ENCODE data around the gene MUSTN1. TPM values are rescaled to one million over a fixed set of nuclear protein-coding genes. Genes with fewer than 3 reads are reported as not detected.

MUSTN1 gene
- total and polyA plus RNA-seq, 7 donors: 4.2 to 12.7 (median 8.2) TPM; not detected in 1

GRCh38 chr3:52800079-52800478, 34.7 kb downstream of the MUSTN1 start:
- no peaks in the 10 kb centered on the region for H3K9me3 ChIP-seq
- WGBS, 2 donors: 87 to 93% methylated on average over 7 of the region's 7 CpGs
- DNase-seq: no peak
- no peaks in the 10 kb centered on the region for H3K4me1 ChIP-seq
- intact Hi-C loops (cut with DNase I): no loop called here
- no peaks in the 10 kb centered on the region for H3K36me3 ChIP-seq
- no peak overlapping the region for H3K4me3 ChIP-seq
- TF ChIP-seq POLR2A (IDR thresholded peaks at IDR 0.05) (no peak), EP300 (IDR thresholded peaks at IDR 0.05) (no peak), POLR2AphosphoS5 (IDR thresholded peaks at IDR 0.05) (no peak)
- TF ChIP-seq, protein P1, sequence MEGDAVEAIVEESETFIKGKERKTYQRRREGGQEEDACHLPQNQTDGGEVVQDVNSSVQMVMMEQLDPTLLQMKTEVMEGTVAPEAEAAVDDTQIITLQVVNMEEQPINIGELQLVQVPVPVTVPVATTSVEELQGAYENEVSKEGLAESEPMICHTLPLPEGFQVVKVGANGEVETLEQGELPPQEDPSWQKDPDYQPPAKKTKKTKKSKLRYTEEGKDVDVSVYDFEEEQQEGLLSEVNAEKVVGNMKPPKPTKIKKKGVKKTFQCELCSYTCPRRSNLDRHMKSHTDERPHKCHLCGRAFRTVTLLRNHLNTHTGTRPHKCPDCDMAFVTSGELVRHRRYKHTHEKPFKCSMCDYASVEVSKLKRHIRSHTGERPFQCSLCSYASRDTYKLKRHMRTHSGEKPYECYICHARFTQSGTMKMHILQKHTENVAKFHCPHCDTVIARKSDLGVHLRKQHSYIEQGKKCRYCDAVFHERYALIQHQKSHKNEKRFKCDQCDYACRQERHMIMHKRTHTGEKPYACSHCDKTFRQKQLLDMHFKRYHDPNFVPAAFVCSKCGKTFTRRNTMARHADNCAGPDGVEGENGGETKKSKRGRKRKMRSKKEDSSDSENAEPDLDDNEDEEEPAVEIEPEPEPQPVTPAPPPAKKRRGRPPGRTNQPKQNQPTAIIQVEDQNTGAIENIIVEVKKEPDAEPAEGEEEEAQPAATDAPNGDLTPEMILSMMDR (IDR thresholded peaks at IDR 0.05): no peak
- no peak overlapping the region for H3K27ac ChIP-seq
- no peaks in the 10 kb centered on the region for H3K27me3 ChIP-seq

DNA sequence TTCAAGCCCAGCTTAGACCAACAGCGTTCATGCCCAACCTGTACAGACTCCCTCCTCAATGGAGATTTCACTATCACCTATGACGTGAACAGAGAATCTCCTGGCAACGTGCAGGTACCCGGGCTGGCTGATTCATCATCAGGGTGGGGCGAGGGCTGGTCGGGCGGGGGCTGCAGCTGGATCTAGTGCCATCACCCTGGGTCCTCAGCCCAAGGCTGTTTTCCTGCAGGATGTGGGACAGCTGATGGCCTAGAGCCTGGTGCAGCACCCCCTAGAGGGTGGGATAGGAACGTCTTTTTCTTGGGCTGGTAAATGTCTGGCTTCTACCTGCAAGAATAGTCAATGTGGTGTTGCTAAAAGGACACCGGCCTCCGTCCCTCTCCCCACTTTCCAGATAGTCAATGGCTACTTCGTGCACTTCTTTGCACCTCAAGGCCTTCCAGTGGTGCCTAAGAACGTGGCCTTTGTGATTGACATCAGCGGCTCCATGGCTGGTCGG, 35.8 kb downstream of the MUSTN1 start:
- 52 to 69% methylated on average over 14 of the region's 14 CpGs for WGBS, 2 donors
- Histone ChIP-seq H3K36me3 (no peaks in the 10 kb centered on the region), H3K4me3 (no peak overlapping the region), H3K27me3 (no peaks in the 10 kb centered on the region), H3K4me1 (no peaks in the 10 kb centered on the region), H3K9me3 (no peaks in the 10 kb centered on the region), H3K27ac (no peak overlapping the region)
- intact Hi-C loops (cut with DNase I): no loop called here
- no peak for DNase-seq
- TF ChIP-seq POLR2AphosphoS5 (IDR thresholded peaks at IDR 0.05) (no peak), POLR2A (IDR thresholded peaks at IDR 0.05) (no peak), EP300 (IDR thresholded peaks at IDR 0.05) (no peak)
- TF ChIP-seq, protein P1 (IDR thresholded peaks at IDR 0.05): no peak

- no peak overlapping the region for H3K4me3 ChIP-seq
- H3K36me3 ChIP-seq: no peaks in the 10 kb centered on the region
- no peak for DNase-seq
- no peaks in the 10 kb centered on the region for H3K9me3 ChIP-seq
- TF ChIP-seq, protein P1 (IDR thresholded peaks at IDR 0.05): no peak
- TF ChIP-seq POLR2AphosphoS5 (IDR thresholded peaks at IDR 0.05) (no peak), EP300 (IDR thresholded peaks at IDR 0.05) (no peak), POLR2A (IDR thresholded peaks at IDR 0.05) (no peak)
- H3K27ac ChIP-seq: no peak overlapping the region
- intact Hi-C loops (cut with DNase I): no loop called here
- no peaks in the 10 kb centered on the region for H3K27me3 ChIP-seq
- no peaks in the 10 kb centered on the region for H3K4me1 ChIP-seq
- 81 to 83% methylated on average over 10 of the region's 10 CpGs for WGBS, 2 donors
Measured at GRCh38 chr3:52798376-52798977, 36.3 kb downstream of the MUSTN1 start.

GRCh38 chr3:52796411-52796810, 38.4 kb downstream of the MUSTN1 start:
- Histone ChIP-seq H3K4me3 (no peak overlapping the region), H3K9me3 (no peaks in the 10 kb centered on the region), H3K27me3 (no peaks in the 10 kb centered on the region), H3K36me3 (no peaks in the 10 kb centered on the region), H3K27ac (no peak overlapping the region), H3K4me1 (no peaks in the 10 kb centered on the region)
- 91 to 94% methylated on average over 9 of the region's 9 CpGs for WGBS, 2 donors
- TF ChIP-seq EP300 (IDR thresholded peaks at IDR 0.05) (no peak), POLR2A (IDR thresholded peaks at IDR 0.05) (no peak), POLR2AphosphoS5 (IDR thresholded peaks at IDR 0.05) (no peak)
- TF ChIP-seq, protein P1 (IDR thresholded peaks at IDR 0.05): no peak
- intact Hi-C loops (cut with DNase I): no loop called here
- no peak for DNase-seq

Data from sigmoid colon (tissue), 7 donors.